HepG2 (cell line): ENCODE measurements around the gene TMEM74B. TPM values are rescaled to one million over a fixed set of nuclear protein-coding genes. Genes with fewer than 3 reads are reported as not detected.

Experiments
- ATAC-seq: fragments of 200-7000 bp; cut with Tn5 transposase; 3 replicates; pipeline ENCODE4 v1.9.1; 2020; ENCODE audit warnings: mild to moderate bottlenecking, moderate library complexity
- BruUV-seq: library from RNA; stranded (reverse); fragments of 400-500 nt; replicated peaks from 2 replicates; lab custom pipeline; 2021; lab: Mats Ljungman, UMichigan
- CTCF ChIA-PET: fragments of 300-600 bp; formaldehyde crosslinking; extraction: SDS; loops from one replicate; lab custom pipeline; 2021; ENCODE audit warnings: low total read pairs, inconsistent platforms, low intra/inter-chr PET ratio; lab: Yijun Ruan, JAX
- POLR2A ChIA-PET: fragments of 350-600 bp; sonication (Branson Sonifier 250); formaldehyde crosslinking; loops from one replicate; lab custom pipeline; 2020; ENCODE audit warnings: antibody characterized with exemption, inconsistent platforms; lab: Yijun Ruan, JAX
- DNase-seq: peaks from one replicate; pipeline ENCODE4 v3.0.0-alpha.2; 2015; ENCODE audit warnings: low spot score
- FAIRE-seq: peaks from 3 replicates; lab custom pipeline; 2011; peaks lifted over from hg19 to GRCh38; lab: Jason Lieb, UNC
- H2AFZ ChIP-seq: one replicate; pipeline ENCODE4 v1.6.1; 2011; ENCODE audit warnings: low read length, inconsistent platforms
- H3K27ac ChIP-seq: fragments of 300-600 bp; 3 replicates; pipeline ENCODE4 v1.8.0; 2011; ENCODE audit warnings: mixed run types, mild to moderate bottlenecking, mixed read lengths, low read length, inconsistent platforms; ENCODE audit not compliant: insufficient read depth; ENCODE audit errors: extremely low read length
- H3K27me3 ChIP-seq, 2 experiments: fragments of 200-600 bp in 1 of 2; 2 replicates in 1 of 2; 3 replicates in 1 of 2; pipeline versions ENCODE4 v1.6.0 to v1.8.0; 2011; ENCODE audit warnings: low read length in 2 of 2, mild to moderate bottlenecking in 2 of 2, moderate library complexity in 2 of 2, inconsistent platforms in 1 of 2; ENCODE audit not compliant: insufficient read depth in 2 of 2, control insufficient read depth in 1 of 2
- H3K36me3 ChIP-seq, 2 experiments: fragments of 200-600 bp in 1 of 2; replicated peaks in 1 of 2; 2 replicates in 1 of 2; 3 replicates in 1 of 2; pipeline versions ENCODE4 v1.5.1 to v1.8.0; 2011; ENCODE audit warnings: low read length in 2 of 2, inconsistent platforms in 1 of 2; ENCODE audit not compliant: insufficient read depth in 2 of 2, control insufficient read depth in 1 of 2
- H3K4me1 ChIP-seq: 2 replicates; pipeline ENCODE4 v1.5.1; 2012; ENCODE audit warnings: low read length, inconsistent platforms; ENCODE audit not compliant: insufficient read depth
- H3K4me2 ChIP-seq: 2 replicates; pipeline ENCODE4 v1.6.0; 2011; ENCODE audit warnings: low read depth, low read length, inconsistent platforms
- H3K4me3 ChIP-seq, 3 experiments: fragments of 200-600 bp in 1 of 3; sonication (generic), shearing (Covaris generic) in 1 of 3; replicated peaks in 1 of 3; 2 replicates each; pipeline ENCODE4 v1.5.1; 2011 to 2016; ENCODE audit warnings: low read length in 3 of 3, inconsistent platforms in 2 of 3, low read depth in 2 of 3, mild to moderate bottlenecking in 2 of 3, control low read depth in 1 of 3, mixed read lengths in 1 of 3; ENCODE audit not compliant: insufficient read depth in 1 of 3
- H3K79me2 ChIP-seq: one replicate; pipeline ENCODE4 v1.6.1; 2011; ENCODE audit warnings: low read length, inconsistent platforms; ENCODE audit not compliant: insufficient read depth
- H3K9ac ChIP-seq: 2 replicates; pipeline ENCODE4 v1.6.0; 2011; ENCODE audit warnings: mild to moderate bottlenecking, low read depth, low read length, inconsistent platforms; ENCODE audit not compliant: insufficient read depth
- H3K9me3 ChIP-seq: 2 replicates; pipeline ENCODE4 v1.5.1; 2012; ENCODE audit warnings: mild to moderate bottlenecking, low read length
- H4K20me1 ChIP-seq: 2 replicates; pipeline ENCODE4 v1.6.0; 2011; ENCODE audit warnings: inconsistent platforms, mild to moderate bottlenecking, low read length, moderate library complexity; ENCODE audit not compliant: insufficient read depth
- GFI1 ChIP-seq: sonication (generic); formaldehyde crosslinking; IDR thresholded peaks from 2 replicates; pipeline ENCODE4 v1.5.0; 2020; ENCODE audit warnings: missing genetic modification reagents, mild to moderate bottlenecking, borderline replicate concordance
- HES4 ChIP-seq: sonication (generic); formaldehyde crosslinking; IDR thresholded peaks from 2 replicates; pipeline ENCODE4 v1.9.0; 2021; ENCODE audit warnings: mild to moderate bottlenecking, missing genetic modification reagents, borderline replicate concordance
- HNF4G ChIP-seq, 2 experiments: sonication (generic) in 1 of 2; formaldehyde crosslinking in 1 of 2; IDR thresholded peaks; 2 replicates each; pipeline versions ENCODE4 v1.4.0 to v1.6.1; 2011 to 2020; ENCODE audit warnings: borderline replicate concordance in 2 of 2, low read depth in 2 of 2, mild to moderate bottlenecking in 2 of 2, low read length in 1 of 2, missing genetic modification reagents in 1 of 2, moderate library complexity in 1 of 2
- KDM2A ChIP-seq: sonication (generic); formaldehyde crosslinking; IDR thresholded peaks from 2 replicates; pipeline ENCODE4 v1.4.0; 2020; ENCODE audit warnings: low read depth, missing genetic modification reagents, borderline replicate concordance
- SRSF1 ChIP-seq: fragments of 200-400 bp; formaldehyde crosslinking; optimal IDR thresholded peaks from 2 replicates; pipeline ENCODE3; 2017; ENCODE audit warnings: mild to moderate bottlenecking, low read depth, low read length, moderate library complexity
- STAG1 ChIP-seq: sonication (generic); formaldehyde crosslinking; IDR thresholded peaks from 2 replicates; pipeline ENCODE4 v1.4.0; 2020; ENCODE audit warnings: missing genetic modification reagents
- TBL1XR1 ChIP-seq: fragments of 150-350 bp; IDR thresholded peaks from 2 replicates; pipeline ENCODE4 v1.6.1; 2014; ENCODE audit warnings: borderline replicate concordance, low read length; ENCODE audit not compliant: partially characterized antibody
- ZNF441 ChIP-seq: sonication (generic); formaldehyde crosslinking; IDR thresholded peaks from 2 replicates; pipeline ENCODE4 v1.7.0; 2021; ENCODE audit warnings: missing genetic modification reagents, borderline replicate concordance
- ZNF572 ChIP-seq: sonication (generic); formaldehyde crosslinking; IDR thresholded peaks from 2 replicates; pipeline ENCODE4 v1.5.1; 2020; ENCODE audit warnings: mild to moderate bottlenecking, missing genetic modification reagents
- ZNF598 ChIP-seq: sonication (generic); formaldehyde crosslinking; IDR thresholded peaks from 2 replicates; pipeline ENCODE4 v1.5.1; 2020; ENCODE audit warnings: mild to moderate bottlenecking, missing genetic modification reagents, borderline replicate concordance
- ZNF678 ChIP-seq: sonication (generic); formaldehyde crosslinking; IDR thresholded peaks from 2 replicates; pipeline ENCODE4 v1.4.0; 2020; ENCODE audit warnings: mild to moderate bottlenecking, missing genetic modification reagents
- WGBS: methylation state at CpG from one replicate; pipeline ENCODE4 v1.1.6; 2017; ENCODE audit warnings: low lambda C conversion rate; 5-methylcytosine and 5-hydroxymethylcytosine counted together
- in situ Hi-C: cut with HindIII; loops from 2 replicates; pipeline ENCODE4 v1.10.0; 2017; ENCODE audit warnings: low pct_unique_long_range_greater_than_20kb; ENCODE audit not compliant: extremely low pct_ligation_motif_present
- intact Hi-C: fragments of 100-400 bp; cut with micrococcal nuclease; formaldehyde crosslinking; loops from one replicate; pipeline ENCODE4 v1.10.0; 2022; ENCODE audit not compliant: unreplicated experiment
- polyA plus RNA-seq, 8 experiments: library from polyadenylated mRNA; depleted of rRNA in 3 of 8; stranded (reverse) in 7 of 8; unstranded in 1 of 8; fragments of >200 nt; fragmentation: Illumina TruSeq in 4 of 8; extraction: Trizol in 4 of 8; gene quantifications; 2 replicates each; pipeline versions ENCODE4 v1.2.1 to v1.2.3, GENCODE V29; 2011 to 2016; ENCODE audit warnings: low read depth in 4 of 8, missing spikeins in 1 of 8, mixed read lengths in 1 of 8; ENCODE audit not compliant: insufficient read depth in 1 of 8
- total RNA-seq, 5 experiments: library from RNA; depleted of rRNA; stranded (reverse); fragments of >200 nt; fragmentation: Illumina TruSeq; extraction: Trizol; gene quantifications; 2 replicates each; pipeline ENCODE4 v1.2.3, GENCODE V29; 2016; ENCODE audit warnings: low read depth in 1 of 5
- TF ChIP-seq, protein P1 (sequence below): sonication (generic); formaldehyde crosslinking; IDR thresholded peaks from one replicate; pipeline ENCODE4 v1.5.1; 2020; ENCODE audit warnings: mild to moderate bottlenecking, missing genetic modification reagents; ENCODE audit errors: not compliant biosample characterization
- TF ChIP-seq, protein P2 (sequence below): IDR thresholded peaks from 2 replicates; pipeline ENCODE4 v1.6.1; 2016; ENCODE audit warnings: low read depth, borderline replicate concordance

TMEM74B gene
- total and polyA plus RNA-seq, 2 of the 13 experiments (the other 11 are each of a cell fraction or from before 2014, with no cell fraction given), result 4.7 to 18.4 TPM

DNA sequence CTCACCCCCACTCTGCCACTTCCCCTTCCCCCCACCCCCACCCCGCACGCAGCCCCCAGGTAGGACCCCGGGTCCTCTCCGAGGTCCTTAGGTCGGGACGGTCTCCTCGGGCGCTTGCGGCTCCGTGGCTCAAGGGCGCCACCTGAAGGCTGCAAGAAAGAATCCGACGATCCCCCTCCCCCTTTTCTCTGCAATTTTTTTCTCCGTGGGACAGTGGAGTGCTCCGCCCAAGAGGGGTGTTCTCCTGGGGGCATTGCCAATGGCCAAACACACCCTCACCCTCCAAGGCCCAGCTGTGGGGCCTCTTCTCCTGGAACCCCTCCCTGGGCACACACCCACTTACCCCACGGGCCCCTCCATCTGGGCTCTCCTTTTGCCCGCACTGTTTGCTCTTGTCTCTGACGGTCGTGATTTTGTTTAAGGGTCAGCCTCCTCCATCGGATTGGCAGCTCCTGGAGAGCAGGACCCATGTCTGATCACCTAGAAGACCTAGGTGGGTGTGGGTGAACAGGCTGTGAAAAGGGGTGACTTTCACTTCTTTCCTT lies 1.1 kb upstream of the TMEM74B start:
- DNase-seq (peak; percentile 63), ATAC-seq (peak; percentile 53), FAIRE-seq (no peak)
- ChIA-PET POLR2A (no interaction called here), CTCF (interaction anchor here (1.6 to 2.7 kb wide), 4 partner anchors 27 to 370 kb away, joined by 4 to 12 read pairs (median 4); no protein-coding TSS in a partner anchor)
- H3K79me2 ChIP-seq, result no peaks in the 10 kb centered on the region
- BruUV-seq, result no TSS peak
- 0 out of 5 replicates have a peak, but pooled peaks cover 0 to under 1% of the 10 kb centered on the region in 2 experiments for H3K36me3 ChIP-seq
- peak overlapping the region; percentile 69 for H3K9ac ChIP-seq
- peak overlapping the region; percentile 56 to 75 (median 69) for H3K4me3 ChIP-seq
- H3K4me2 ChIP-seq, result peak overlapping the region; percentile 94
- WGBS, result 2% methylated on average over 20 of the region's 20 CpGs
- H2AFZ ChIP-seq, result peak overlapping the region; percentile 36
- in situ Hi-C loops (loop anchor here (5.0 to 10.0 kb wide), 3 partner anchors 69 to 371 kb away; partner anchors contain the start of gene PSMF1), intact Hi-C loops (loop anchor here (2.0 to 10.0 kb wide), 3 partner anchors 67 to 371 kb away; partner anchors contain the start of gene PSMF1)
- H3K27me3 ChIP-seq, result no peaks in the 10 kb centered on the region; a peak in 1 of 5 replicates
- H3K4me1 ChIP-seq, result peaks cover 60% of the 10 kb centered on the region
- peak overlapping the region; percentile 1 for H3K27ac ChIP-seq
- H3K9me3 ChIP-seq, result no peaks in the 10 kb centered on the region
- H4K20me1 ChIP-seq, result no peaks in the 10 kb centered on the region
- no peak for TF ChIP-seq ZNF678 (CRISPR knock-in tag)
- TF ChIP-seq, protein P1, sequence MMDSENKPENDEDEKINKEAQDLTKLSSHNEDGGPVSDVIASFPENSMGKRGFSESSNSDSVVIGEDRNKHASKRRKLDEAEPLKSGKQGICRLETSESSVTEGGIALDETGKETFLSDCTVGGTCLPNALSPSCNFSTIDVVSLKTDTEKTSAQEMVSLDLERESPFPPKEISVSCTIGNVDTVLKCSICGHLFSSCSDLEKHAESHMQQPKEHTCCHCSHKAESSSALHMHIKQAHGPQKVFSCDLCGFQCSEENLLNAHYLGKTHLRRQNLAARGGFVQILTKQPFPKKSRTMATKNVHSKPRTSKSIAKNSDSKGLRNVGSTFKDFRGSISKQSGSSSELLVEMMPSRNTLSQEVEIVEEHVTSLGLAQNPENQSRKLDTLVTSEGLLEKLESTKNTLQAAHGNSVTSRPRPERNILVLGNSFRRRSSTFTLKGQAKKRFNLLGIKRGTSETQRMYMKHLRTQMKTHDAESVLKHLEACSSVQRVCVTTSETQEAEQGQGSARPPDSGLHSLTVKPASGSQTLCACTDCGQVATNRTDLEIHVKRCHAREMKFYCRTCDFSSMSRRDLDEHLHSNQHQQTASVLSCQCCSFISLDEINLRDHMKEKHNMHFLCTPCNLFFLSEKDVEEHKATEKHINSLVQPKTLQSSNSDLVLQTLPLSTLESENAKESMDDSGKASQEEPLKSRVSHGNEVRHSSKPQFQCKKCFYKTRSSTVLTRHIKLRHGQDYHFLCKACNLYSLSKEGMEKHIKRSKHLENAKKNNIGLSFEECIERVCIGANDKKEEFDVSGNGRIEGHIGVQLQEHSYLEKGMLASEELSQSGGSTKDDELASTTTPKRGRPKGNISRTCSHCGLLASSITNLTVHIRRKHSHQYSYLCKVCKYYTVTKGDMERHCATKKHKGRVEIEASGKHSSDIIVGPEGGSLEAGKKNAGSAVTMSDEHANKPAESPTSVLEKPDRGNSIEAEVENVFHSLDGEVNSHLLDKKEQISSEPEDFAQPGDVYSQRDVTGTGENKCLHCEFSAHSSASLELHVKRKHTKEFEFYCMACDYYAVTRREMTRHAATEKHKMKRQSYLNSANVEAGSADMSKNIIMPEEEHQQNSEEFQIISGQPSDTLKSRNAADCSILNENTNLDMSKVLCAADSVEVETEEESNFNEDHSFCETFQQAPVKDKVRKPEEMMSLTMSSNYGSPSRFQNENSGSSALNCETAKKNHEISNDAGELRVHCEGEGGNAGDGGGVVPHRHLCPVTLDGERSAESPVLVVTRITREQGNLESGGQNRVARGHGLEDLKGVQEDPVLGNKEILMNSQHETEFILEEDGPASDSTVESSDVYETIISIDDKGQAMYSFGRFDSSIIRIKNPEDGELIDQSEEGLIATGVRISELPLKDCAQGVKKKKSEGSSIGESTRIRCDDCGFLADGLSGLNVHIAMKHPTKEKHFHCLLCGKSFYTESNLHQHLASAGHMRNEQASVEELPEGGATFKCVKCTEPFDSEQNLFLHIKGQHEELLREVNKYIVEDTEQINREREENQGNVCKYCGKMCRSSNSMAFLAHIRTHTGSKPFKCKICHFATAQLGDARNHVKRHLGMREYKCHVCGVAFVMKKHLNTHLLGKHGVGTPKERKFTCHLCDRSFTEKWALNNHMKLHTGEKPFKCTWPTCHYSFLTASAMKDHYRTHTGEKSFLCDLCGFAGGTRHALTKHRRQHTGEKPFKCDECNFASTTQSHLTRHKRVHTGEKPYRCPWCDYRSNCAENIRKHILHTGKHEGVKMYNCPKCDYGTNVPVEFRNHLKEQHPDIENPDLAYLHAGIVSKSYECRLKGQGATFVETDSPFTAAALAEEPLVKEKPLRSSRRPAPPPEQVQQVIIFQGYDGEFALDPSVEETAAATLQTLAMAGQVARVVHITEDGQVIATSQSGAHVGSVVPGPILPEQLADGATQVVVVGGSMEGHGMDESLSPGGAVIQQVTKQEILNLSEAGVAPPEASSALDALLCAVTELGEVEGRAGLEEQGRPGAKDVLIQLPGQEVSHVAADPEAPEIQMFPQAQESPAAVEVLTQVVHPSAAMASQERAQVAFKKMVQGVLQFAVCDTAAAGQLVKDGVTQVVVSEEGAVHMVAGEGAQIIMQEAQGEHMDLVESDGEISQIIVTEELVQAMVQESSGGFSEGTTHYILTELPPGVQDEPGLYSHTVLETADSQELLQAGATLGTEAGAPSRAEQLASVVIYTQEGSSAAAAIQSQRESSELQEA (CRISPR knock-in tag), result peak; percentile 17
- TF ChIP-seq ZNF572, result 0 out of 2 replicates have a peak, but pooled peaks have one; percentile 55
- no peak for TF ChIP-seq ZNF441 (CRISPR knock-in tag)
- peak; percentile 60 for TF ChIP-seq STAG1
- TF ChIP-seq KDM2A (CRISPR knock-in tag), result peak; percentile 86; the same call in 1 of the 2 replicates
- TF ChIP-seq, protein P2, sequence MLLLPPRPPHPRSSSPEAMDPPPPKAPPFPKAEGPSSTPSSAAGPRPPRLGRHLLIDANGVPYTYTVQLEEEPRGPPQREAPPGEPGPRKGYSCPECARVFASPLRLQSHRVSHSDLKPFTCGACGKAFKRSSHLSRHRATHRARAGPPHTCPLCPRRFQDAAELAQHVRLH (CRISPR knock-in tag), result 0 out of 2 replicates have a peak, but pooled peaks have one; percentile 28
- TF ChIP-seq HES4, result no peak
- no peak; the same call in 1 of the 2 replicates for TF ChIP-seq GFI1
- peak; percentile 51 for TF ChIP-seq TBL1XR1
- peak; percentile 41 for TF ChIP-seq SRSF1
- TF ChIP-seq ZNF598 (CRISPR knock-in tag), result 0 out of 2 replicates have a peak, but pooled peaks have one; percentile 46
- peak; percentile 34; the same call in 1 of the 2 replicates for TF ChIP-seq HNF4G (IDR thresholded peaks at IDR 0.05; ENCODE audit: borderline replicate concordance, low read depth, low read length)
- TF ChIP-seq HNF4G (CRISPR knock-in tag; IDR thresholded peaks at IDR 0.05; ENCODE audit: borderline replicate concordance, low read depth), result peak; percentile 55; the same call in 1 of the 2 replicates
